Suprapubic skin (tissue), 4 donors: ENCODE data around the gene FJX1. TPM values are rescaled to one million over a fixed set of nuclear protein-coding genes. Genes with fewer than 3 reads are reported as not detected.

ENCODE experiments used
- DNase-seq, 2 donors: peaks; one replicate each; pipeline ENCODE4 v3.0.0-alpha.2; 2019; ENCODE audit warnings: low spot score in 2 of 2
- H3K27ac ChIP-seq: fragments of 200-600 bp; sonication (generic); one replicate; pipeline ENCODE4 v1.5.1; 2019
- H3K27me3 ChIP-seq: fragments of 200-600 bp; sonication (generic); one replicate; pipeline ENCODE4 v1.5.1; 2019
- H3K36me3 ChIP-seq: fragments of 200-600 bp; sonication (generic); one replicate; pipeline ENCODE4 v1.5.1; 2019
- H3K4me1 ChIP-seq: fragments of 200-600 bp; sonication (generic); one replicate; pipeline ENCODE4 v1.5.1; 2019
- H3K4me3 ChIP-seq: fragments of 200-600 bp; sonication (generic); one replicate; pipeline ENCODE4 v1.5.1; 2019; ENCODE audit warnings: mild to moderate bottlenecking
- H3K9me3 ChIP-seq: fragments of 200-600 bp; sonication (generic); one replicate; pipeline ENCODE4 v1.5.1; 2019
- CTCF ChIP-seq, 2 donors: fragments of 200-600 bp in 1 of 2; fragments of 450-650 bp in 1 of 2; sonication (generic) in 1 of 2; IDR thresholded peaks; one replicate each; pipeline ENCODE4 v1.5.1; 2016 to 2019; ENCODE audit warnings: antibody characterized with exemption in 2 of 2, mild to moderate bottlenecking in 1 of 2, moderate library complexity in 1 of 2
- EP300 ChIP-seq: sonication (generic); formaldehyde crosslinking; IDR thresholded peaks from one replicate; pipeline ENCODE4 v1.6.1; 2017; ENCODE audit warnings: antibody characterized with exemption
- POLR2A ChIP-seq, 2 donors: fragments of 450-650 bp; IDR thresholded peaks; one replicate each; pipeline ENCODE4 v1.6.1; 2017; ENCODE audit warnings: antibody characterized with exemption in 2 of 2, mild to moderate bottlenecking in 2 of 2, moderate library complexity in 2 of 2
- POLR2AphosphoS5 ChIP-seq, 3 donors: sonication (generic); formaldehyde crosslinking; IDR thresholded peaks; one replicate each; pipeline ENCODE4 v1.6.1; 2017; ENCODE audit warnings: antibody characterized with exemption in 3 of 3
- WGBS: methylation state at CpG from one replicate; pipeline ENCODE4 v1.1.5; 2018; 5-methylcytosine and 5-hydroxymethylcytosine counted together
- total RNA-seq, 4 donors: library from RNA; depleted of rRNA; stranded (reverse); fragments of >200 nt; gene quantifications; one replicate each; pipeline ENCODE4 v1.1.0, GENCODE V29; 2016

Gene FJX1
- total RNA-seq, 4 donors from 2014 or later = 16.8 to 29.9 (median 22.9) TPM

DNA sequence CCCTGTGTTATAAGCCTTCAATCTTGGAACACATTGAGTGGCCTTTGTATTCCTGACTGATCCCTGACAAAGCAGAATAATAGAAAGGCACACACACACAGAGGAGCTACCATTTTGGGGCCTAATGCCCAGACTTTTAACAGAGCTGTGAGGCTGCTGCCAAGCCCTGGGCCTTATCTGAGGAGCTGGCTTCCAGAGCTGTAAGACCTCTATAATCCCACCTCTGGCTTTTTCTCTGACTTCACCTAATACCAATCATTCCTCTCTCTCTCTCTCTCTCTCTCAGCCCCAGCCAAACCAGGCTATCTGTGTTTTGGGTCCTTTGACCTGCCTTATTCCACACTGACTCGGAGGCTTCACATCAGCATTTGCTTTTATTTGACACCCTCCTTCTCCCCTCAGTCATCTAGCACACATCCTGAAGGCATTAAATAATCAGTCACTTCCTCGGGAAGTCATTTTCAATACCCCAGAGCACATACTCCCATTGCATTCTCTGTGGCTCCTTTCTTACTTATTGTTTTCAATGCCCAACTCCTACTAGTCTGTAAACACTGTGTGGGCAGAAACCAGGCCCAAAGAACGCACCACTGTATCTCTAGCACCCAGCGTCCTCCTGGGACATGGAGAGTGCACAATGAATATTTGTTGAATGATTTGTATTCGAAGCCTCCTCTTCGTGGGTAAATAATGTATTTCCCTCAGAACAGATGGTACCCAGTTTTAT, 23.1 kb downstream of the FJX1 start:
- H3K36me3 ChIP-seq = no peaks in the 10 kb centered on the region
- 73% methylated on average over 6 of the region's 6 CpGs for WGBS
- no peaks in the 10 kb centered on the region for H3K4me1 ChIP-seq
- no peak for DNase-seq
- TF ChIP-seq EP300 (no peak), POLR2AphosphoS5 (IDR thresholded peaks at IDR 0.05) (no peak), POLR2A (IDR thresholded peaks at IDR 0.05) (no peak), CTCF (IDR thresholded peaks at IDR 0.05) (no peak)
- no peak overlapping the region for H3K27ac ChIP-seq
- no peak overlapping the region for H3K4me3 ChIP-seq
- H3K9me3 ChIP-seq = no peaks in the 10 kb centered on the region
- H3K27me3 ChIP-seq = peaks cover under 1% of the 10 kb centered on the region

DNA sequence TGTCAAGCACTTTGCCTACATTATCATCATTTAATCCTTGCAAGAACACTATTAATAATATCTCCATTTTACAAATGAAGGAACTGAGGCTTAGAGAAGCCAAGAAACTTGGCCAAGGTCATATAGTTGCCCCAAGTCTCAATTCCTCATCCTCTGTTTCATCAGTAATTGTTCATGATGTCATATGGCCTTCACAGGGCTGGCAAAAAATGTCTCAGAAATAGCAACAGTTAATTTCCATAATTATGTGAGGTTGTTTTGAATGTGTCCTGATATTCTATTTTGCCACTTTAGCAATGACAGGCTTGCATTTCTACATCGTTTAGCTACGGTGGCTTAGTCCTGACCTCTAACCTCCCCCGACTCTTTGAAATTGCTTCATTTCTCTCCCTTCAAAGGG, 23.7 kb downstream of the FJX1 start:
- Histone ChIP-seq H3K9me3 (no peaks in the 10 kb centered on the region), H3K27ac (no peak overlapping the region), H3K4me1 (no peaks in the 10 kb centered on the region), H3K27me3 (no peaks in the 10 kb centered on the region), H3K36me3 (no peaks in the 10 kb centered on the region), H3K4me3 (no peak overlapping the region)
- no peak for DNase-seq
- WGBS = 92% methylated on average over 3 of the region's 3 CpGs
- TF ChIP-seq POLR2A (IDR thresholded peaks at IDR 0.05) = no peak
- TF ChIP-seq POLR2AphosphoS5 (IDR thresholded peaks at IDR 0.05) = no peak
- TF ChIP-seq EP300 = no peak
- TF ChIP-seq CTCF (IDR thresholded peaks at IDR 0.05) = no peak

DNA sequence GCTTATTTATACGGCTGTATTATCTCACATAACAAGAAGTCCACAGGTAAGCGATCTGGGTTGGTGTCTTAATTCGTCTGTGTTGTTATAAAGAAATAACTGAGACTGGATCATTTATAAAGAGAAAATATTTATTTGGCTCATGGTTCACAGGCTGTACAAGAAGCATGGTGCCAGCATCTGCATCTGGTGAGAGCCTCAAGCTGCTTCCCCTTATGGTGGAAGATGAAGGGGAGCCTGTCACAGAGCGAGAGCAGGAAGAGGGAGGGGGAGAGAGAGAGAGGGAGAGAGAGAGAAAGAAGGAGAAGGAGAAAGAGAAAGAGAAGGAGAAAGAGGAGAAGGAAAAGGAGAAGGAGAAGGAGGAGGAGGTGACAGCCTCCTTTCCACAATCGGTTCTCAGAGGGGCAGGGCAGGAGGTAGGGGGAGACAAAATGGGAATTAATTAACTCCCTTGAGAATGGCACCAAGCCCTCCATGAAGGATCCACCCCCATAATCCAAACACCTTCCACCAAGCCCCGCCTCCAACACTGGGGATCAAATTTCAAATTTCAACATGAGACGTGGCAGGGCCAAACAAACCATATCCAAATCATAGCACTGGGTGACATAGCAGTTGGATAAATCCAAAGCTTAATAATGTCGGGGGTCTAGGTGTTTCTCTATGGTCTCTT, 29.3 kb downstream of the FJX1 start:
- WGBS = 63% methylated on average over 8 of the region's 8 CpGs

GRCh38 chr11:35650006-35650405, 31.7 kb downstream of the FJX1 start:
- Histone ChIP-seq H3K4me1 (no peaks in the 10 kb centered on the region), H3K9me3 (no peaks in the 10 kb centered on the region), H3K27me3 (no peaks in the 10 kb centered on the region), H3K27ac (no peak overlapping the region), H3K4me3 (no peak overlapping the region), H3K36me3 (no peaks in the 10 kb centered on the region)
- 41% methylated on average over 1 of the region's 1 CpG for WGBS
- DNase-seq = no peak
- TF ChIP-seq POLR2AphosphoS5 (IDR thresholded peaks at IDR 0.05) (no peak), CTCF (IDR thresholded peaks at IDR 0.05) (no peak), POLR2A (IDR thresholded peaks at IDR 0.05) (no peak), EP300 (no peak)

More for the DNA sequence above, 29.3 kb downstream of the FJX1 start:
- H3K27ac ChIP-seq = no peak overlapping the region
- no peaks in the 10 kb centered on the region for H3K4me1 ChIP-seq
- no peaks in the 10 kb centered on the region for H3K9me3 ChIP-seq
- TF ChIP-seq POLR2A (IDR thresholded peaks at IDR 0.05) (no peak), CTCF (IDR thresholded peaks at IDR 0.05) (no peak), EP300 (no peak), POLR2AphosphoS5 (IDR thresholded peaks at IDR 0.05) (no peak)
- DNase-seq = no peak
- H3K4me3 ChIP-seq = no peak overlapping the region
- no peaks in the 10 kb centered on the region for H3K27me3 ChIP-seq
- H3K36me3 ChIP-seq = no peaks in the 10 kb centered on the region

- no peaks in the 10 kb centered on the region for H3K27me3 ChIP-seq
- no peak for TF ChIP-seq EP300
- no peak for TF ChIP-seq POLR2AphosphoS5 (IDR thresholded peaks at IDR 0.05)
- TF ChIP-seq POLR2A (IDR thresholded peaks at IDR 0.05) = no peak
- TF ChIP-seq CTCF (IDR thresholded peaks at IDR 0.05) = no peak
- 82% methylated on average over 4 of the region's 4 CpGs for whole genome bisulfite sequencing
Observed at GRCh38 chr11:35650467-35650866, 32.2 kb downstream of the FJX1 start.

More at GRCh38 chr11:35650467-35650866, 32.2 kb downstream of the FJX1 start:
- H3K27ac ChIP-seq = no peak overlapping the region
- H3K9me3 ChIP-seq = no peaks in the 10 kb centered on the region
- no peaks in the 10 kb centered on the region for H3K4me1 ChIP-seq
- DNase-seq = no peak
- no peaks in the 10 kb centered on the region for H3K36me3 ChIP-seq
- no peak overlapping the region for H3K4me3 ChIP-seq
